Fibroblast of lung (primary cell): ENCODE results near the gene SUGT1.

ENCODE experiments used
- EZH2 ChIP-seq: IDR thresholded peaks from 2 replicates; pipeline ENCODE4 v1.5.1; 2012; ENCODE audit warnings: low read length, control low read depth, mild to moderate bottlenecking; ENCODE audit errors: missing control alignments
- TF ChIP-seq, protein P1 (sequence below), 2 donors: IDR thresholded peaks in 1 of 2; conservative IDR thresholded peaks in 1 of 2; 1 replicate in 1 of 2; 2 replicates in 1 of 2; pipeline ENCODE4 v1.5.1; 2011 to 2012; ENCODE audit warnings: low read length in 2 of 2, control low read depth in 1 of 2, inconsistent platforms in 1 of 2, low read depth in 1 of 2, mild to moderate bottlenecking in 1 of 2

DNA sequence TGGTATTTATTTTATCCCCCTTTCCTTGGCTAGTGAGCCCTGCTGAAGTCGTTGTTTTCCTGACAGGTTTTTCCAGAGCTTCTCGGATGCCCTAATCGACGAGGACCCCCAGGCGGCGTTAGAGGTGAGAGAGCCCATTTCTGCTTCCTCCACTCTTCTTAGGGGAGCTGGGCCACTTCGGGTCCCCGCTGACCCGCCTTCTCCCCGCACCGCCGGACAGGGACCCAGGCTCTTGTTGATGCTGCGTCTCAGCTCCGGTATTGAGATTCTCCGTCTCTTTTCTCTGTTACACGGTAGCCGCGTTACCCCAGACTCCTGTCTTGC, 306 bp downstream of the SUGT1 start:
- TF ChIP-seq, protein P1, sequence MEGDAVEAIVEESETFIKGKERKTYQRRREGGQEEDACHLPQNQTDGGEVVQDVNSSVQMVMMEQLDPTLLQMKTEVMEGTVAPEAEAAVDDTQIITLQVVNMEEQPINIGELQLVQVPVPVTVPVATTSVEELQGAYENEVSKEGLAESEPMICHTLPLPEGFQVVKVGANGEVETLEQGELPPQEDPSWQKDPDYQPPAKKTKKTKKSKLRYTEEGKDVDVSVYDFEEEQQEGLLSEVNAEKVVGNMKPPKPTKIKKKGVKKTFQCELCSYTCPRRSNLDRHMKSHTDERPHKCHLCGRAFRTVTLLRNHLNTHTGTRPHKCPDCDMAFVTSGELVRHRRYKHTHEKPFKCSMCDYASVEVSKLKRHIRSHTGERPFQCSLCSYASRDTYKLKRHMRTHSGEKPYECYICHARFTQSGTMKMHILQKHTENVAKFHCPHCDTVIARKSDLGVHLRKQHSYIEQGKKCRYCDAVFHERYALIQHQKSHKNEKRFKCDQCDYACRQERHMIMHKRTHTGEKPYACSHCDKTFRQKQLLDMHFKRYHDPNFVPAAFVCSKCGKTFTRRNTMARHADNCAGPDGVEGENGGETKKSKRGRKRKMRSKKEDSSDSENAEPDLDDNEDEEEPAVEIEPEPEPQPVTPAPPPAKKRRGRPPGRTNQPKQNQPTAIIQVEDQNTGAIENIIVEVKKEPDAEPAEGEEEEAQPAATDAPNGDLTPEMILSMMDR (conservative IDR thresholded peaks at IDR 0.05 in 1 of 2, IDR thresholded peaks at IDR 0.05 in 1 of 2; ENCODE audit: low read depth in 1 of 2, low read length in 2 of 2): no peak
- no peak for TF ChIP-seq EZH2
